H1 (cell line): ENCODE results near the gene CENPP. TPM values are rescaled to one million over a fixed set of nuclear protein-coding genes. Genes with fewer than 3 reads are reported as not detected.

Experiments
- EZH2 ChIP-seq: fragments of 200-600 bp; sonication (generic); IDR thresholded peaks from 2 replicates; pipeline ENCODE4 v1.7.1; 2012; ENCODE audit warnings: low read depth, mild to moderate bottlenecking, moderate library complexity, low read length, inconsistent platforms; ENCODE audit not compliant: severe bottlenecking
- GABPA ChIP-seq: IDR thresholded peaks from 2 replicates; pipeline ENCODE4 v1.6.1; 2011; ENCODE audit warnings: mild to moderate bottlenecking, low read length, moderate library complexity, borderline replicate concordance; ENCODE audit not compliant: insufficient read depth
- RFX5 ChIP-seq: IDR thresholded peaks from 2 replicates; pipeline ENCODE4 v1.6.1; 2011; ENCODE audit warnings: low read depth, low read length, improper control_type of control experiment, borderline replicate concordance
- polyA plus RNA-seq, 7 experiments: library from polyadenylated mRNA; depleted of rRNA in 3 of 7; stranded (reverse) in 5 of 7; unstranded in 2 of 7; fragments of >200 nt in 5 of 7; fragments of 200-250 nt in 2 of 7; gene quantifications; 1 replicate in 5 of 7; 2 replicates in 1 of 7; 4 replicates in 1 of 7; pipeline versions ENCODE4 v1.2.1 to v1.2.3, GENCODE V29; 2011 to 2013; ENCODE audit warnings: missing spikeins in 2 of 7, mixed read lengths in 2 of 7
- total RNA-seq: library from RNA; stranded (reverse); fragmentation: NEBNext Ultra II Directional; extraction: Animal tissue kit (Norgen Biotek cat#: 25700); gene quantifications from 2 replicates; pipeline ENCODE4 v1.2.1, GENCODE V29; 2021

The CENPP gene
- total and polyA plus RNA-seq, 2 of the 8 experiments (the other 6 are each of a cell fraction or from before 2014, with no cell fraction given) = 2.7 to 10.8 TPM

DNA sequence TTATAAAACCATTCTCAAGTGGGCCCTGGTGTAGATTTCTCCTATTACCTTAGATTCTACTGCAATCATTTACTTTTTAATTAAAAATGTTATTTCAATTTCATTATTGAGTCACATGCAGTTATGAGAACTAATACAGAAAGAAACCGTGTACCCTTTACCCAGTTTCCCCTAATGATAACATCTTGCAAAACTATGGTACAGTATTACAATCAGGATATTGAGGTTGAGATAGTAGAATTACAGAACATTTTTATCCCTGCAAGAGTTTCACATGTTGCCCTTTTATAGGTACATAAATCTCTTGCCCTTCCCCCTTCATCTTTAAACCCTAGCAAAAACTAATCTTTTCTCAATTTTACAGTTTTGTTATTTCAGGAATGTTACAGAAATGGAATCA is 109.5 kb downstream of the CENPP start (continued):
- no peak for TF ChIP-seq EZH2
- no peak for TF ChIP-seq RFX5
- no peak for TF ChIP-seq GABPA
